AG09319 (cell line): Measurements from ENCODE around the gene CXorf58.
"Not testable (repeated sequence)": the region's sequence is repeated elsewhere in the genome, so short reads cannot be mapped to it uniquely, and the experiment has no call there.

Experiments used
- DNase-seq: peaks from one replicate; pipeline ENCODE4 v3.0.0-alpha.2; 2010; ENCODE audit warnings: low read depth; ENCODE audit errors: extremely low read depth
- CTCF ChIP-seq: IDR thresholded peaks from 2 replicates; pipeline ENCODE4 v1.5.1; 2011; ENCODE audit warnings: low read depth, mild to moderate bottlenecking, inconsistent platforms, low read length, moderate library complexity

CXorf58 gene

DNA sequence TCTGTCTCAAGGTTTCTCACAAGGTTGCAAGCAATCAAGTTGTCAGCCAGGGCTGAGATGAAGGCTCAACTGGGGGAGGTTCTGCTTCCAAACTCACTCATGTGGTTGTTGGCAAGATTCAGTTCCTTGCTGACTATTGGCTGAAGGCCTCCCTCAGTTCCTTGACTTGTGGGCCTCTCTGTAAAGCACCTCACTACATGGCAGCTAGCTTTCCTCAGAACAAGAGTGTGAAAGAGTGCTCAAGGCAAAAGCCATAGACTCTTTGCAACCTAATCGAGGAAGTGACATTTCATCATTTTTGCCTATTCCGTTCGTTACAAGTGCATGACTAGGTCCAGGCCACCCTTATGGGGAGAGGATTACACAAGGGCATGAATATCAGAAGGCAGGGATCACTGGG lies 52.0 kb downstream of the CXorf58 start:
- no peak for DNase-seq
- no peak for TF ChIP-seq CTCF

- TF ChIP-seq CTCF = no peak
- no peak for DNase-seq
These were observed 56.4 kb downstream of the CXorf58 start for GRCh38 chrX:23964191-23964590.

DNA sequence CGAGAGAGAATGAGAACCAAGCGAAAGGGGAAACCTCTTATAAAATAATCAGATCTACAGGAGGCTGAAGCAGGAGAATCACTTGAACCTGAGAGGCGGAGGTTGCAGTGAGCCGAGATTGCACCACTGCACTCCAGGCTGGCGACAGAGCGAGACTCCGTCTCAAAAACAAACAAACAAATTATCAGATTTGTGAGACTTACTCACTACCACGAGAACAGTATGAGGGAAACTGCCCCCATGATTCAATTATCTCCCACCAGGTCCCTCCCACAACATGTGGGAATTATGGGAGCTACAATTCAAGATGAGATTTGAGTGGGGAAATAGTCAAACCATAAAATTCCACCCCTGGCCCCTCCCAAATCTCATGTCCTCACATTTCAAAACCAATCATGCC lies 57.8 kb downstream of the CXorf58 start:
- not testable (repeated sequence) for DNase-seq

DNA sequence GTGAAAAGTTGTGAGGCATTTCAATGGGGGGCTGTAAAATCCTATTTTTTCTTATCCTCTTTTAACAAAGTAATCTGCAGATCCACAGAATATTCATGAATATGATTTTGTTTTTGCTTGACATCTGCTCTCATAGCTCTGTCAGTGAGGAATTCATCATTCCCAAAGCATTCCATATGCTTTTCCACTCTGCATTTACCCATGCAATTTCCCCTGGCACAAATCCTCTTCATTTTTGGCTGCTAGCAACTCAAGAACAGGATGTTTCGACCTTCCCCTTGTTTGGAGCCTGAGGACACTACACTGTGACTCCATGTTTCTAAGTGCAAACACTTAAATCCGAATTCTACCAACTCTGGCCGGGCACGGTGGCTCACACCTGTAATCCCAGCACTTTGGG lies 70.7 kb downstream of the CXorf58 start:
- TF ChIP-seq CTCF = no peak
- no peak for DNase-seq

- no peak for DNase-seq
- no peak for TF ChIP-seq CTCF
These were observed 72.2 kb downstream of the CXorf58 start for GRCh38 chrX:23980011-23980441.

GRCh38 chrX:23981222-23981621 lies 73.4 kb downstream of the CXorf58 start:
- no peak for DNase-seq

GRCh38 chrX:23981711-23982110 lies 73.9 kb downstream of the CXorf58 start:
- no peak for DNase-seq
- no peak for TF ChIP-seq CTCF

More at GRCh38 chrX:23981222-23981621, 73.4 kb downstream of the CXorf58 start:
- TF ChIP-seq CTCF = no peak

DNA sequence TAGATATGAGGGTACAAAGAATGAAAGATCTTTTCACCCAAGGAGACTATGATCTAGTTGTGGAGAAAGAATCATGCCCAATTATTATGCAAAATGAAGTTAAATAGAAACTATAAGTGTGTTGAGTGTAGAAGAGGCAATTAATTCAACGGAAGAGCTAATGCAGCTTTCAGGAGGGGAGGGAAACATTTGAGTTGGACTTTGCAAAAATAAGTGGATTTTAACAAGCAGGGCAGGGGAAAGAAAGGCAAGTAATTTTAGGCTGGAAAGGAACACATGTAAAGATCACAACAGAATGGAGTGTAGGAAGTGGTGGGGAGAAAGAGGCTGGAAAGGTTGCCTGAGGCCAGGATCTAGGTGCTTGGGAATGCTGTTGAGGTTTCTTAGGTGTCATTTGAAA lies 75.1 kb downstream of the CXorf58 start:
- no peak for DNase-seq
- no peak for TF ChIP-seq CTCF
